Activated naive CD4-positive, alpha-beta T cell treated with anti-CD3 and anti-CD28 coated beads for 36 hours (primary cell): ENCODE data around the gene TP63. TPM values are rescaled to one million over a fixed set of nuclear protein-coding genes. Genes with fewer than 3 reads are reported as not detected.

Source experiments
- CTCF ChIA-PET: fragments of 350-600 bp; sonication (Branson Sonifier 250); formaldehyde crosslinking; loops from one replicate; lab custom pipeline; 2021; ENCODE audit warnings: antibody characterized with exemption; lab: Charles Lee
- DNase-seq: peaks from one replicate; pipeline ENCODE4 v3.0.0-alpha.2; 2020
- H3K27ac Mint-ChIP-seq: one replicate; pipeline ENCODE4 v1.8.0; 2021; ENCODE audit warnings: mild to moderate bottlenecking, mixed read lengths
- H3K27me3 Mint-ChIP-seq: one replicate; pipeline ENCODE4 v1.8.0; 2021; ENCODE audit warnings: low read depth, mixed read lengths
- H3K36me3 Mint-ChIP-seq: one replicate; pipeline ENCODE4 v1.8.0; 2021; ENCODE audit warnings: low read depth, mixed read lengths
- H3K4me1 Mint-ChIP-seq: one replicate; pipeline ENCODE4 v1.8.0; 2021; ENCODE audit warnings: low read depth, mixed read lengths
- H3K4me3 Mint-ChIP-seq: one replicate; pipeline ENCODE4 v1.8.0; 2021; ENCODE audit warnings: mild to moderate bottlenecking, moderate library complexity, mixed read lengths
- H3K9me3 Mint-ChIP-seq: one replicate; pipeline ENCODE4 v1.8.0; 2021; ENCODE audit warnings: mixed read lengths
- intact Hi-C: fragments of 100-400 bp; cut with micrococcal nuclease; formaldehyde crosslinking; loops from one replicate; pipeline ENCODE4 v1.15.1; 2023
- total RNA-seq, 2 experiments: library from RNA; stranded (reverse); gene quantifications; one replicate each; pipeline ENCODE4 v1.2.3, GENCODE V29; 2021

TP63 gene
- total RNA-seq, 2 experiments from 2014 or later = 0.15 TPM; not detected in 1

GRCh38 chr3:189907803-189908202, 276.6 kb downstream of the TP63 start:
- no peaks in the 10 kb centered on the region for H3K9me3 Mint-ChIP-seq
- intact Hi-C loops = no loop called here
- CTCF ChIA-PET = no interaction called here
- DNase-seq = no peak
- no peak overlapping the region for H3K4me3 Mint-ChIP-seq
- no peaks in the 10 kb centered on the region for H3K4me1 Mint-ChIP-seq
- H3K27me3 Mint-ChIP-seq = peaks cover 3% of the 10 kb centered on the region
- H3K27ac Mint-ChIP-seq = no peak overlapping the region
- H3K36me3 Mint-ChIP-seq = no peaks in the 10 kb centered on the region

- CTCF ChIA-PET = no interaction called here
- no peak overlapping the region for H3K27ac Mint-ChIP-seq
- intact Hi-C loops = no loop called here
These were observed 277.5 kb downstream of the TP63 start for GRCh38 chr3:189908646-189909045.

GRCh38 chr3:189909139-189909538, 277.9 kb downstream of the TP63 start:
- H3K4me3 Mint-ChIP-seq = no peak overlapping the region
- H3K27ac Mint-ChIP-seq = no peak overlapping the region
- intact Hi-C loops = no loop called here
- peaks cover 9% of the 10 kb centered on the region for H3K27me3 Mint-ChIP-seq
- no peaks in the 10 kb centered on the region for H3K4me1 Mint-ChIP-seq
- no peaks in the 10 kb centered on the region for H3K36me3 Mint-ChIP-seq
- H3K9me3 Mint-ChIP-seq = no peaks in the 10 kb centered on the region
- CTCF ChIA-PET = no interaction called here
- DNase-seq = no peak

More at GRCh38 chr3:189908646-189909045, 277.5 kb downstream of the TP63 start:
- Mint-ChIP-seq H3K4me1 (no peaks in the 10 kb centered on the region), H3K36me3 (no peaks in the 10 kb centered on the region), H3K9me3 (no peaks in the 10 kb centered on the region), H3K27me3 (peaks cover 7% of the 10 kb centered on the region), H3K4me3 (no peak overlapping the region)
- DNase-seq = no peak

GRCh38 chr3:189909573-189909972, 278.4 kb downstream of the TP63 start:
- CTCF ChIA-PET = no interaction called here
- DNase-seq = no peak

GRCh38 chr3:189911001-189911400, 279.8 kb downstream of the TP63 start:
- no peak for DNase-seq
- H3K27ac Mint-ChIP-seq = no peak overlapping the region
- no peak overlapping the region for H3K4me3 Mint-ChIP-seq
- CTCF ChIA-PET = no interaction called here
- H3K36me3 Mint-ChIP-seq = no peaks in the 10 kb centered on the region
- H3K9me3 Mint-ChIP-seq = no peaks in the 10 kb centered on the region
- H3K4me1 Mint-ChIP-seq = no peaks in the 10 kb centered on the region
- intact Hi-C loops = no loop called here
- H3K27me3 Mint-ChIP-seq = peaks cover 9% of the 10 kb centered on the region

More at GRCh38 chr3:189909573-189909972, 278.4 kb downstream of the TP63 start:
- H3K27me3 Mint-ChIP-seq = peaks cover 9% of the 10 kb centered on the region
- no peak overlapping the region for H3K27ac Mint-ChIP-seq
- no peaks in the 10 kb centered on the region for H3K4me1 Mint-ChIP-seq
- intact Hi-C loops = no loop called here
- H3K4me3 Mint-ChIP-seq = no peak overlapping the region
- H3K36me3 Mint-ChIP-seq = no peaks in the 10 kb centered on the region
- no peaks in the 10 kb centered on the region for H3K9me3 Mint-ChIP-seq

GRCh38 chr3:189914799-189915198, 283.6 kb downstream of the TP63 start:
- no peaks in the 10 kb centered on the region for H3K36me3 Mint-ChIP-seq
- no peaks in the 10 kb centered on the region for H3K4me1 Mint-ChIP-seq
- no peak overlapping the region for H3K4me3 Mint-ChIP-seq
- H3K9me3 Mint-ChIP-seq = no peaks in the 10 kb centered on the region
- intact Hi-C loops = no loop called here
- no peak overlapping the region for H3K27ac Mint-ChIP-seq
- DNase-seq = no peak
- peaks cover 6% of the 10 kb centered on the region for H3K27me3 Mint-ChIP-seq
- CTCF ChIA-PET = no interaction called here

GRCh38 chr3:189921770-189922169, 290.6 kb downstream of the TP63 start:
- DNase-seq = no peak
- no peak overlapping the region for H3K4me3 Mint-ChIP-seq
- no peaks in the 10 kb centered on the region for H3K4me1 Mint-ChIP-seq
- H3K27me3 Mint-ChIP-seq = peaks cover 1% of the 10 kb centered on the region
- intact Hi-C loops = no loop called here
- H3K36me3 Mint-ChIP-seq = no peaks in the 10 kb centered on the region
- H3K9me3 Mint-ChIP-seq = no peaks in the 10 kb centered on the region
- H3K27ac Mint-ChIP-seq = no peak overlapping the region
- CTCF ChIA-PET = no interaction called here

- H3K4me1 Mint-ChIP-seq = peaks cover 20% of the 10 kb centered on the region
- intact Hi-C loops = loop anchor here (2.0 kb wide), 1 partner anchor 87 kb away; no protein-coding TSS in a partner anchor
- H3K9me3 Mint-ChIP-seq = no peaks in the 10 kb centered on the region
- H3K4me3 Mint-ChIP-seq = no peak overlapping the region
- no peak overlapping the region for H3K27ac Mint-ChIP-seq
- H3K27me3 Mint-ChIP-seq = no peaks in the 10 kb centered on the region
- CTCF ChIA-PET = interaction anchor here (0.5 to 1.3 kb wide), 3 partner anchors 10 to 20 kb away, joined by 4 to 5 read pairs (median 4); no protein-coding TSS in a partner anchor
- no peak for DNase-seq
- H3K36me3 Mint-ChIP-seq = no peaks in the 10 kb centered on the region
These were observed 297.0 kb downstream of the TP63 start for GRCh38 chr3:189927975-189928895.

- no peak overlapping the region for H3K27ac Mint-ChIP-seq
- no peak overlapping the region for H3K4me3 Mint-ChIP-seq
- no peak for DNase-seq
- H3K27me3 Mint-ChIP-seq = no peaks in the 10 kb centered on the region
- no peaks in the 10 kb centered on the region for H3K9me3 Mint-ChIP-seq
- no peaks in the 10 kb centered on the region for H3K4me1 Mint-ChIP-seq
- CTCF ChIA-PET = no interaction called here
- H3K36me3 Mint-ChIP-seq = no peaks in the 10 kb centered on the region
- intact Hi-C loops = no loop called here
These were observed 305.2 kb downstream of the TP63 start for GRCh38 chr3:189936201-189936945.

GRCh38 chr3:189937302-189938127, 306.3 kb downstream of the TP63 start:
- DNase-seq = no peak
- no peaks in the 10 kb centered on the region for H3K4me1 Mint-ChIP-seq
- no peak overlapping the region for H3K27ac Mint-ChIP-seq
- no peaks in the 10 kb centered on the region for H3K36me3 Mint-ChIP-seq
- H3K27me3 Mint-ChIP-seq = no peaks in the 10 kb centered on the region
- intact Hi-C loops = no loop called here
- CTCF ChIA-PET = interaction anchor here (0.7 kb wide), 1 partner anchor 290 kb away, joined by 3 read pairs; no protein-coding TSS in a partner anchor
- no peaks in the 10 kb centered on the region for H3K9me3 Mint-ChIP-seq
- H3K4me3 Mint-ChIP-seq = no peak overlapping the region

GRCh38 chr3:189941125-189941524, 309.9 kb downstream of the TP63 start:
- Mint-ChIP-seq H3K4me1 (no peaks in the 10 kb centered on the region), H3K27ac (no peak overlapping the region), H3K9me3 (no peaks in the 10 kb centered on the region), H3K4me3 (no peak overlapping the region), H3K36me3 (no peaks in the 10 kb centered on the region), H3K27me3 (peaks cover 4% of the 10 kb centered on the region)
- CTCF ChIA-PET = interaction anchor here (0.7 to 1.2 kb wide), 3 partner anchors 10 to 116 kb away, joined by 3 to 6 read pairs (median 5); no protein-coding TSS in a partner anchor
- intact Hi-C loops = loop anchor here (10.0 kb wide), 1 partner anchor 256 kb away; no protein-coding TSS in a partner anchor
- no peak for DNase-seq

- H3K4me3 Mint-ChIP-seq = no peak overlapping the region
- H3K4me1 Mint-ChIP-seq = no peaks in the 10 kb centered on the region
- CTCF ChIA-PET = no interaction called here
- DNase-seq = no peak
- H3K36me3 Mint-ChIP-seq = no peaks in the 10 kb centered on the region
- peaks cover 4% of the 10 kb centered on the region for H3K27me3 Mint-ChIP-seq
- no peaks in the 10 kb centered on the region for H3K9me3 Mint-ChIP-seq
- intact Hi-C loops = loop anchor here (10.0 kb wide), 1 partner anchor 257 kb away; no protein-coding TSS in a partner anchor
- H3K27ac Mint-ChIP-seq = no peak overlapping the region
These were observed 310.5 kb downstream of the TP63 start for GRCh38 chr3:189941679-189942078.
